GM19023 (cell line): ENCODE measurements around the gene CFAP57.

Experiments used
- ATAC-seq: cut with Tn5 transposase; IDR thresholded peaks from one replicate; pipeline ENCODE4 v1.9.1; 2021; ENCODE audit warnings: mild to moderate bottlenecking, moderate library complexity; ENCODE audit not compliant: unreplicated experiment

Gene CFAP57

DNA sequence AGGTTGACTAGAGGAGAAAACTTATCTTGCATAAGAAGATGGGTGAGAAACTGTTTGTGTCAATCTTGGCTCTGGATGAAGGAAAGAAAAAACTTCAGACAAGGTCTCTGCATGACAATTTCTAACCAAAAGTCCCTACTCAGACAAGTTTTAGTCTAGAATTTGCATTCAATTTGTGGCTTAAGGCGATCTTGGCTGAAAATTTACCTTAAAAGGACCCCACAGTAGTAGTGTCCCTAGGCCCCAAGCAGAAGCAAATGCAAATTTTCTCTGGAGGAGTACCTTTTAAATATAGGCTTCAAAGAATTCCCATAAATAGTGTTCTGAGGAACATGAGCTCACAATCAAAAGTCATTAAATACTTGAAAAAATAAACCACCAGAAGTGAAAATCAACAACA lies 80.1 kb downstream of the CFAP57 start:
- no peak for ATAC-seq

DNA sequence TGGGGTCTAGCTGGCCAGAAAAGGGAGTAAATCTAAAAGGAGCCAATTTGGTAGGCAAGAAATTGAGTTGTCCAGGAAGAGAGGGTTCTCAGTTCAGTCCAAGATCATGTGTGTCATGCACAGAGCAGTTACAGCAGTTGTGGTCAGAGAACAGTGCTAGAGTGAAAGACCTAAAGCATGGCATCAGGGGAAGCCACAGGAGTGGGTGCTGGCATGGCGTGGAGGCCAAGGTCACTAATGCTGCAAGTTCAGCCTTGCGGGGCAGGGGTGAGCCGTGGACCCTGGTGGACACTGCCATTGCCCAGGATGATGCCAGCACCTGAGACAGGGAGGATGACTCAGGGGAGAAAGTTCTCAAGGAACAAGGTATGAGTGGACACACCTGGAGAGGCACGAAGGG lies 81.0 kb downstream of the CFAP57 start:
- no peak for ATAC-seq

GRCh38 chr1:43253876-43254275 lies 81.7 kb downstream of the CFAP57 start:
- ATAC-seq: no peak

DNA sequence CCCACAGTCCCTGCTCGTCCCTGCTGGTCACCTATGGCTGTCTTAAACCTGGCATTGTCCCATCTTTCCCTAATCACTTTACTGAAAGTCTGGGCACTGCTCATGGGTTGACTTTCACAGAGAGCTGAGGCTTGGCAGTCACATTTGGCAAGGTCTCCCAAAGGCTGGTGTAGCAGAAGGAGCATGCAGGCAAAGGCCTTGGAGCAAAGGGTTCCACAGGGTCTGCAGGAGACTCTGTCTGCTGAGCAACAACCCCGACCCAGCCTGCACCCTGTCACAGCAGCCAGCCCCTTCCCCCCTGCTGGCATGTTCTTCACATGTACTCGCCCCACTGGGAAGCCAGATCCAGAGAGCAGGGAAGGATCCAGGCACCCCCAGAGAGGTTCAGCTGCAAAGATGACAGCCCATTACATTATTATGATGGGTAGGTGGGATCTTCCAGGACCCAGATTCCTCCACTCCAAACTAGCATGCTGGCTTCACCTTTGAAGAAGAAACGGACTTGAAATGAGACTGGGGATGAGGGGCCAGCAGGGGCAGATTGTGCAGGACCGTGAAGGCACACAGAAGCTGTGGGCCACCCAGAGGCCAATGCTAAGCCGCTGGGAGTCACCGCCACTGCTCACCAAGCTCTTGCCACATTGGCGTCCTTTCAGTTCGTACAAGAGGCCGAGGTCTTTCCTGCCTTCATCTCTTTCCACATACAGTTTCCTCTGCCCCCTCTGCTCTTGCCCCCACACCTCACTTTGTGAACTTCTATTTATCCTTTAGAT lies 83.5 kb downstream of the CFAP57 start:
- no peak for ATAC-seq

DNA sequence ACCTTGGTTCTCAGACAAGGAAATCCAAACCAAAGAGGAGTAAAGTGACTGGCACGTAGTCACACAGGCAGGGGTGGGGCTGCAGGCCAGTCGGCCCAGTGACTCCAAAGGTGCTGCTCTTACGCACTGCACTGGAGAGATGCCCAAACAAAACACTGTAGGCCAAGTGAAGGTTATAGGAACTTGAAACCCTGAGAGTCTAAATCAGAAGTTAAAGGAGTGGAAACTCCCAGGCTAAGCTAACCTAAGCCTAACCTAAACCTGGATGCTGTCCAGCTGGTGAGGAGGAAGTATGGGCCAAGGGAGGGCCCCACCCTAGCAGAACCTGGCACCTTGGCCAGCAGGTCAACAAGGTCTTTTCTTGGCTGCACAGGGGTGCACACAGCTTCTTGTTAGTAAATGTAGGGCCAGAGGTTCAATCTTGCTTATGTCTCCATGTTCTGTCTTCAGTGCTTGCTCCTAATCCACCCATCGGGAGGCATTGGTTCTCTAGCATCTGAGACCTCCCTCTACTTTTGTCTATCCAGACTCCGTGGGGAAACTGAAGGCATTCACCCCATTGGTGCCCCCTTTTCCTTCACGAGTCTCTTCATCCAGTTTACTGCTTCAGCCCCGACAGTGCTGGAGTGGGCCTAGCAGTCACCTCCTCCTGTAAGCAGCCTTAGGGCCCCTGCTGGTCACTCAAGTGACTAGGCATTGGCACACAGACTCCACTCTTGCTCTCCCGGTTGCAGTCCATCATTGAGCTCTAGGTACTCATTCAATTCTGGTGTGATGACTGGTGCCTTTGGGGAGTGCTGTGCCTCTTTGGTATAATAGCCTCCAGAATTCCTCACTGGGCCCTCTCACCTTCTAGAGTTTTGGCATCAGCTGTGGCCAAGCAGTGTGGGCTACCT lies 84.8 kb downstream of the CFAP57 start:
- ATAC-seq: no peak

DNA sequence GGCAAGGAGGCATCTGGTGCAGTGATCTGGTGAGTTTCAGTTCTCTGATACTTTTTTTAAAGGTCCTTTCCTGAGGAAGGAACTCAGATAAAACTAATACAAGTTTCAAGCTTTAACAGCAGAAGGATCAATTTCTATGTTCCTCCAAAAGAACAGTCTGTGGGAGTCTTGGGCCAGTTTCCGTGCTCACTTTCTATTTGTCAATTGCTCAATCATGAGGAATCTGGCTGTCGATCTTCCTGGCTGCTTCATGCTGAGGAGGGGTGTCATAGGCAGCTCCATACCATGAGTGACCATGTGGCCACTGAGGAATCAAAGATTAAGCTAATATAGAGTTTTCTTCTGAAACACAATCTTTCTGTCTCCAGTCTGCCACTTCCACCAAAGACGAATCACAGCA lies 86.2 kb downstream of the CFAP57 start:
- ATAC-seq: no peak

DNA sequence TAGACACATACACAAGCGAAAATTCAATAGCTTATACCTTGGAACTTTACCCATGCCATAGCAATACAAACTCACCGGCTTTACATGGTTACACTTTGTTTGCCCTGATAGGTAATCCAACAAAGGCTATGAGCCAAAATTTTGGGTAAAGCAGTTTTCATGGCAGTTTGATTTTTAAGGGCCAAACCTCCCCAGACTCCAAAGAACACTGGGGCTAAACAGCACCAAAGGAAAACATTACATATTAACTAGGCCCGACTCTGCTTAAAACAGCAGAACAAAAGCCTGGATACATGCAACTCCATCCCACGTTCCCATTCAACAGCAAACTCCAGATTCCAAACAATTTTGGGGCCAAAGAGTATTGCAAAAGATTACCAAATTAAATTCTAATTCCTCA lies 93.3 kb downstream of the CFAP57 start:
- ATAC-seq: no peak

DNA sequence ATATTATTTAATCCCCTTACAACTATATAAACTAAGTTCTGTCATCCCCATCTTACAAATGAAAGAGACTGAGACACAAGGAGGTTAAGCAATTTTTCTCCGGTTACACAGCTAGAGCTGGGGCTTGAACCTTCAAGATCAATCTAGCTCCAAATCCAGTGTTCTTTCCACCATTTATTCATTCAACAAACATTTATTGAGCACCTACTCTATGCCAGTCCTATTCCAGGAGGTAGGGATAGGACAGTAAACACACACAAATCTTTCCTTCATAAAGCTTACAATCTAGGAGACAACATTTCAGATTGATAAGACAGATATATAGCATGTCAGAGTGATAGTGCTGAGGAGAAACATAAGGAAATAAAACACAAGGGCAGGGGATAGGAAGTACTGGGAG lies 94.8 kb downstream of the CFAP57 start:
- no peak for ATAC-seq

DNA sequence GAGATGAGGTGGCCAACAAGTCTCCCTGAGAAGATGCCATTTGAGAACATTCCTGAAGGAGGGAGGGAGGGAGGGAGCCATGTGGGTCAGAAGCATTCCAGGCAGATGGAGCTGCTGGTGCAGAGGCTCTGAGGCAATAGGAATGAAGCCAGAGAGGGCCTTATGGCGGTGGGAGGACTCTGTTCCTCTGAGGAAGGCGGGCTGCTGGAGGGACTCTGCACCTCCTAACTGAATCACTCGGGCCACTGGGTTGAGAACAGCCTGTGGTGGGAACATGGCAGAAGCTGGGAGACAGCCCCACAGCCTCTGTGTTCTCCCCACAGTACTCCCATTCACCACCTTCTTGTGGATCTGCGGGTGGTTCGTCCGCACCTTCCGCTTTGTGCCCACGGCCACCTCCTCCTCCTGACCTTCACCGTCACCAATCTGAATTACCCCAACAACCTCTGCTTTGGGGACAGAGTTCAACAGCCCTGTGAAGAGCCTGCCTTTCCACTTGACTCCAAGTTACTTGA lies 95.2 kb downstream of the CFAP57 start:
- no peak for ATAC-seq

GRCh38 chr1:43267818-43268425 lies 95.8 kb downstream of the CFAP57 start:
- no peak for ATAC-seq

GRCh38 chr1:43269627-43270375 lies 97.7 kb downstream of the CFAP57 start, which contains the start of gene TMEM125:
TSS of gene TMEM125 (plus strand) at chr1:43269983. CDS start at chr1:43272723, 2,740 bp downstream.
- ATAC-seq: no peak

DNA sequence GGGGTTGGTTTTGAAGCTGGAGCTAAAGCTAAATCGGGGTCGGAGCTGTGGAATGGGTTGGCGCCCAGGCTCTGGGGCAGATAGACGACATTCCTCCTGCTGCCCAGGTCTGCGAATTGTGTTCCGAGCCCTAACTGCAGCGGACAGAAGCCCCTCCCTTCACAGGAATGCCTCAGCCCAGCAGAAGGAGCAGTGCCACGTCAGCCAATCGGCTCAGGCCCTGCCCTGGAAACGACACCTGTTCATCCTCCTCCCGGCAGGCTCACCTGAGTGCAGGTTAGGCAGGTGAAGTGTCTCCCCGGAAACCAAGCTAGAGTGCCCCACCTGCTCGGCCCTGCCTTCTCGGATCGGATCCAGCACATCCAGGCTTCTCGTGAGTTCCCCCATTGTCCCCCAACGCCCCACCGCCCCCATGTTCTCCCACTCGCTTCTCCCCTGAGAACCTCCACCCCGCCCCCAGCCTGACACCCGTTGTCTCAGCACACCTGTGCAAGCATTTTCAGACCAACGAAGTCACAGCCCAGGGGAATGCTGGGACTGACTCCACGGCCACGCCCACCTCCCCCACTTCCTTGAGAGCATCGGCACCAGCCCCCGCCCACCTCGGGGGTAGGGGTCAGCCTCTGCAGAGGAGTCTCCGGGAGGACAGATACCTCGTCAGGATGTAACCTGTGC lies 98.4 kb downstream of the CFAP57 start:
- ATAC-seq: no peak

- no peak for ATAC-seq
These were observed 99.3 kb downstream of the CFAP57 start for GRCh38 chr1:43271186-43272118.

- no peak for ATAC-seq
These were observed 100.0 kb downstream of the CFAP57 start for GRCh38 chr1:43272161-43272560.

GRCh38 chr1:43272576-43273571 lies 100.7 kb downstream of the CFAP57 start:
- ATAC-seq: no peak

DNA sequence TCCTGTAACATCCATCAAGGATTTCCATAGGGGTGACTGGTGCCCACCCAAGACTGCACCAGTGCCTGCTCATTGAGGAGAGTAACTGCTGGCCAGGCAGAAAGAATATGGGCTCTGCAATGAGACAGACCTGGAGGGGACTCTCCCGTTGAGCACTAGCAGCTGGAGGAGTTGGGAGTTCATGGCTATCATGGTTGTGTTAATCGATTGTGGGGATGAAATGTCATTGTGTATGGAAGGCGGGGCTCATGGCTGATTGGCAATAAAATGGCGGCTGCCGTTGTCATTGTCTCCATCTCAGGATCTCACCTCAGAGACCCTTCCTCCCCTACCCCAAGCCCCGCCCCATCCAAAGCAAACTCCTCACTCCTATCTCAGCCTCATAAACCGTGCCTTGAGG lies 101.6 kb downstream of the CFAP57 start:
- ATAC-seq: no peak

- no peak for ATAC-seq
These were observed 102.1 kb downstream of the CFAP57 start for GRCh38 chr1:43274125-43274803.
